H1 (cell line): ENCODE measurements around the gene ARHGAP15. TPM values are rescaled to one million over a fixed set of nuclear protein-coding genes. Genes with fewer than 3 reads are reported as not detected.

Experiments used
- CTCF ChIA-PET: fragments of 300-600 bp; sonication (Branson Sonifier 250); formaldehyde crosslinking; loops from one replicate; lab custom pipeline; 2021; ENCODE audit not compliant: partially characterized antibody; lab: Charles Lee
- POLR2A ChIA-PET: fragments of 300-600 bp; sonication (Branson Sonifier 250); formaldehyde crosslinking; loops from one replicate; lab custom pipeline; 2021; ENCODE audit warnings: inconsistent platforms; ENCODE audit not compliant: partially characterized antibody; lab: Charles Lee
- DNase-seq, 2 experiments: peaks; one replicate each; pipeline versions ENCODE4 v3.0.0 to v3.0.0-alpha.2; 2010 to 2022; ENCODE audit warnings: low spot score in 2 of 2, low read depth in 1 of 2, mixed read lengths in 1 of 2
- FAIRE-seq: peaks from 2 replicates; lab custom pipeline; 2011; peaks lifted over from hg19 to GRCh38; lab: Jason Lieb, UNC
- H2AFZ ChIP-seq: 2 replicates; pipeline ENCODE4 v1.8.1; 2012; ENCODE audit warnings: low read length, inconsistent platforms
- H2AK5ac ChIP-seq: 2 replicates; pipeline ENCODE4 v1.6.1; 2013; ENCODE audit warnings: low read depth, low read length
- H2BK120ac ChIP-seq: replicated peaks from 2 replicates; pipeline ENCODE3; 2013; ENCODE audit warnings: low read depth, low read length, inconsistent platforms
- H2BK12ac ChIP-seq: 2 replicates; pipeline ENCODE4 v1.6.1; 2013; ENCODE audit warnings: low read depth, low read length
- H2BK15ac ChIP-seq: 2 replicates; pipeline ENCODE4 v1.6.1; 2013; ENCODE audit warnings: low read length
- H2BK20ac ChIP-seq: 2 replicates; pipeline ENCODE4 v1.6.1; 2013; ENCODE audit warnings: low read length
- H2BK5ac ChIP-seq: 2 replicates; pipeline ENCODE4 v1.6.1; 2013; ENCODE audit warnings: low read depth, low read length
- H3K14ac ChIP-seq: 2 replicates; pipeline ENCODE4 v1.6.1; 2013; ENCODE audit warnings: inconsistent platforms; ENCODE audit not compliant: insufficient read length
- H3K18ac ChIP-seq: 2 replicates; pipeline ENCODE4 v1.6.1; 2013; ENCODE audit warnings: low read length; ENCODE audit errors: extremely low read depth
- H3K23ac ChIP-seq: 2 replicates; pipeline ENCODE4 v1.6.1; 2013; ENCODE audit warnings: inconsistent platforms; ENCODE audit not compliant: insufficient read length
- H3K23me2 ChIP-seq: 2 replicates; pipeline ENCODE4 v1.6.1; 2013; ENCODE audit warnings: low read depth, low read length
- H3K27ac ChIP-seq: 2 replicates; pipeline ENCODE4 v1.6.1; 2011; ENCODE audit warnings: low read depth, low read length, inconsistent platforms
- H3K27me3 ChIP-seq, 4 experiments: replicated peaks in 1 of 4; 1 replicate in 1 of 4; 2 replicates in 3 of 4; pipeline versions ENCODE4 v1.6.1 to v1.8.1; 2011 to 2013; ENCODE audit warnings: low read length in 3 of 4, mild to moderate bottlenecking in 3 of 4, inconsistent platforms in 2 of 4, mixed read lengths in 2 of 4, moderate library complexity in 1 of 4; ENCODE audit not compliant: control insufficient read depth in 3 of 4, insufficient read depth in 3 of 4; ENCODE audit errors: extremely low read depth in 1 of 4
- H3K36me3 ChIP-seq, 4 experiments: 2 replicates each; pipeline versions ENCODE4 v1.6.1 to v1.8.1; 2011 to 2013; ENCODE audit warnings: mild to moderate bottlenecking in 4 of 4, low read length in 3 of 4, moderate library complexity in 2 of 4, control low read depth in 1 of 4, inconsistent platforms in 1 of 4; ENCODE audit not compliant: insufficient read depth in 4 of 4, control insufficient read depth in 2 of 4
- H3K4ac ChIP-seq: replicated peaks from 2 replicates; pipeline ENCODE3; 2013; ENCODE audit warnings: low read length, low read depth, mixed read lengths, inconsistent platforms; ENCODE audit not compliant: insufficient read length
- H3K4me1 ChIP-seq, 4 experiments: replicated peaks in 1 of 4; 1 replicate in 1 of 4; 2 replicates in 3 of 4; pipeline versions ENCODE4 v1.6.1 to v1.8.1; 2011 to 2013; ENCODE audit warnings: low read length in 3 of 4, inconsistent platforms in 2 of 4, mixed read lengths in 1 of 4; ENCODE audit not compliant: insufficient read depth in 4 of 4, control insufficient read depth in 3 of 4
- H3K4me2 ChIP-seq, 2 experiments: 2 replicates each; pipeline versions ENCODE4 v1.6.1 to v1.8.1; 2011 to 2013; ENCODE audit warnings: low read depth in 2 of 2, low read length in 2 of 2, control low read depth in 1 of 2, inconsistent platforms in 1 of 2, mild to moderate bottlenecking in 1 of 2; ENCODE audit not compliant: insufficient read depth in 1 of 2
- H3K4me3 ChIP-seq, 4 experiments: fragments of 200-600, 300-600 bp in 1 of 4; sonication (generic), shearing (Covaris generic), sonication (Bioruptor Twin) in 1 of 4; 2 replicates each; pipeline versions ENCODE4 v1.5.1 to v1.8.1; 2011 to 2016; ENCODE audit warnings: low read length in 4 of 4, low read depth in 3 of 4, control low read depth in 2 of 4, inconsistent platforms in 2 of 4, mild to moderate bottlenecking in 2 of 4, mixed read lengths in 1 of 4, moderate library complexity in 1 of 4; ENCODE audit not compliant: insufficient read depth in 2 of 4; ENCODE audit errors: extremely low read depth in 1 of 4
- H3K56ac ChIP-seq: replicated peaks from 2 replicates; pipeline ENCODE3; 2013; ENCODE audit warnings: low read depth, mild to moderate bottlenecking, mixed read lengths, low read length, inconsistent platforms; ENCODE audit not compliant: insufficient read length
- H3K79me1 ChIP-seq: 2 replicates; pipeline ENCODE4 v1.6.1; 2013; ENCODE audit warnings: low read depth, low read length, control low read depth
- H3K79me2 ChIP-seq, 2 experiments: 2 replicates each; pipeline versions ENCODE4 v1.6.1 to v1.8.1; 2012 to 2013; ENCODE audit warnings: low read length in 2 of 2, mild to moderate bottlenecking in 2 of 2, inconsistent platforms in 1 of 2; ENCODE audit not compliant: insufficient read depth in 2 of 2, control insufficient read depth in 1 of 2
- H3K9ac ChIP-seq, 4 experiments: replicated peaks in 1 of 4; 1 replicate in 1 of 4; 2 replicates in 3 of 4; pipeline versions ENCODE4 v1.6.1 to v1.8.1; 2011 to 2013; ENCODE audit warnings: low read depth in 3 of 4, low read length in 3 of 4, control low read depth in 2 of 4, mild to moderate bottlenecking in 2 of 4, moderate library complexity in 2 of 4, inconsistent platforms in 1 of 4; ENCODE audit errors: extremely low read depth in 1 of 4
- H3K9me3 ChIP-seq, 2 experiments: 2 replicates each; pipeline versions ENCODE4 v1.6.1 to v1.8.1; 2012 to 2013; ENCODE audit warnings: mild to moderate bottlenecking in 2 of 2, moderate library complexity in 2 of 2, control low read depth in 1 of 2, inconsistent platforms in 1 of 2, low read depth in 1 of 2, low read length in 1 of 2, mixed read lengths in 1 of 2; ENCODE audit not compliant: insufficient read depth in 2 of 2
- H4K20me1 ChIP-seq, 2 experiments: replicated peaks in 1 of 2; 2 replicates each; pipeline versions ENCODE3 to v1.8.1; 2011 to 2013; ENCODE audit warnings: inconsistent platforms in 2 of 2, low read length in 2 of 2, mild to moderate bottlenecking in 1 of 2; ENCODE audit not compliant: insufficient read depth in 2 of 2, control insufficient read depth in 1 of 2
- H4K5ac ChIP-seq: 2 replicates; pipeline ENCODE4 v1.6.1; 2013; ENCODE audit warnings: low read length, low read depth, mixed read lengths, inconsistent platforms; ENCODE audit not compliant: insufficient read length
- H4K8ac ChIP-seq: 2 replicates; pipeline ENCODE4 v1.8.0; 2013; ENCODE audit warnings: mild to moderate bottlenecking, moderate library complexity, low read length, inconsistent platforms; ENCODE audit not compliant: insufficient read depth; ENCODE audit errors: extremely low read depth
- H4K91ac ChIP-seq: replicated peaks from 2 replicates; pipeline ENCODE3; 2013; ENCODE audit warnings: low read length, mixed read lengths, inconsistent platforms; ENCODE audit not compliant: insufficient read length
- CBX5 ChIP-seq: fragments of 300-800, 300-1000 bp; sonication (generic); IDR thresholded peaks from 2 replicates; pipeline ENCODE4 v1.7.1; 2016; ENCODE audit warnings: antibody characterized with exemption, low read length, low read depth
- CREB1 ChIP-seq: IDR thresholded peaks from 2 replicates; pipeline ENCODE4 v1.6.1; 2012; ENCODE audit warnings: inconsistent platforms
- GABPA ChIP-seq: IDR thresholded peaks from 2 replicates; pipeline ENCODE4 v1.6.1; 2011; ENCODE audit warnings: mild to moderate bottlenecking, low read length, moderate library complexity, borderline replicate concordance; ENCODE audit not compliant: insufficient read depth
- HDAC2 ChIP-seq, 2 experiments: fragments of 300-600 bp in 1 of 2; sonication (generic) in 1 of 2; IDR thresholded peaks; 2 replicates each; pipeline ENCODE4 v1.6.1; 2011 to 2012; ENCODE audit warnings: low read depth in 2 of 2, low read length in 2 of 2, mild to moderate bottlenecking in 2 of 2, moderate library complexity in 2 of 2, borderline replicate concordance in 1 of 2, inconsistent platforms in 1 of 2
- MAX ChIP-seq: IDR thresholded peaks from 2 replicates; pipeline ENCODE4 v1.6.1; 2012; ENCODE audit warnings: inconsistent platforms
- POLR2AphosphoS5 ChIP-seq: IDR thresholded peaks from 2 replicates; pipeline ENCODE4 v1.6.1; 2011; ENCODE audit warnings: low read depth, low read length
- POU5F1 ChIP-seq: IDR thresholded peaks from 2 replicates; pipeline ENCODE4 v1.6.1; 2011; ENCODE audit warnings: low read depth, mild to moderate bottlenecking, low read length, moderate library complexity
- RBBP5 ChIP-seq: IDR thresholded peaks from 2 replicates; pipeline ENCODE4 v1.7.1; 2012; ENCODE audit warnings: low read depth, mild to moderate bottlenecking, inconsistent platforms, low read length, moderate library complexity, borderline replicate concordance
- RFX5 ChIP-seq: IDR thresholded peaks from 2 replicates; pipeline ENCODE4 v1.6.1; 2011; ENCODE audit warnings: low read depth, low read length, improper control_type of control experiment, borderline replicate concordance
- SIN3A ChIP-seq, 2 experiments: IDR thresholded peaks in 1 of 2; conservative IDR thresholded peaks in 1 of 2; 2 replicates each; pipeline ENCODE4 v1.6.1; 2011 to 2012; ENCODE audit warnings: low read length in 2 of 2, improper control_type of control experiment in 1 of 2, low read depth in 1 of 2, mild to moderate bottlenecking in 1 of 2
- TAF1 ChIP-seq: IDR thresholded peaks from 2 replicates; pipeline ENCODE4 v1.6.1; 2011; ENCODE audit warnings: mild to moderate bottlenecking, low read depth, low read length
- TCF12 ChIP-seq: IDR thresholded peaks from 2 replicates; pipeline ENCODE4 v1.6.1; 2011; ENCODE audit warnings: low read depth, mild to moderate bottlenecking, low read length
- TEAD4 ChIP-seq: IDR thresholded peaks from 2 replicates; pipeline ENCODE4 v1.6.1; 2012; ENCODE audit warnings: low read depth, low read length, inconsistent platforms, mixed read lengths
- WGBS, 2 experiments: shearing (Covaris generic) in 1 of 2; methylation state at CpG; one replicate each; pipeline versions ENCODE4 v1.1.6 to v1.1.7; 2013 to 2015; ENCODE audit warnings: low lambda C conversion rate in 2 of 2, mixed read lengths in 2 of 2, inconsistent platforms in 1 of 2, low coverage in 1 of 2, missing lambda C conversion rate in 1 of 2; ENCODE audit not compliant: insufficient replicate concordance in 2 of 2, insufficient coverage in 1 of 2, insufficient read length in 1 of 2; ENCODE audit errors: extremely low coverage in 1 of 2, missing lambda C conversion rate in 1 of 2; 5-methylcytosine and 5-hydroxymethylcytosine counted together
- polyA plus RNA-seq, 7 experiments: library from polyadenylated mRNA; depleted of rRNA in 3 of 7; stranded (reverse) in 5 of 7; unstranded in 2 of 7; fragments of >200 nt in 5 of 7; fragments of 200-250 nt in 2 of 7; gene quantifications; 1 replicate in 5 of 7; 2 replicates in 1 of 7; 4 replicates in 1 of 7; pipeline versions ENCODE4 v1.2.1 to v1.2.3, GENCODE V29; 2011 to 2013; ENCODE audit warnings: missing spikeins in 2 of 7, mixed read lengths in 2 of 7
- total RNA-seq: library from RNA; stranded (reverse); fragmentation: NEBNext Ultra II Directional; extraction: Animal tissue kit (Norgen Biotek cat#: 25700); gene quantifications from 2 replicates; pipeline ENCODE4 v1.2.1, GENCODE V29; 2021

The ARHGAP15 gene
- total and polyA plus RNA-seq, 2 of the 8 experiments (the other 6 are each of a cell fraction or from before 2014, with no cell fraction given) = not detected

DNA sequence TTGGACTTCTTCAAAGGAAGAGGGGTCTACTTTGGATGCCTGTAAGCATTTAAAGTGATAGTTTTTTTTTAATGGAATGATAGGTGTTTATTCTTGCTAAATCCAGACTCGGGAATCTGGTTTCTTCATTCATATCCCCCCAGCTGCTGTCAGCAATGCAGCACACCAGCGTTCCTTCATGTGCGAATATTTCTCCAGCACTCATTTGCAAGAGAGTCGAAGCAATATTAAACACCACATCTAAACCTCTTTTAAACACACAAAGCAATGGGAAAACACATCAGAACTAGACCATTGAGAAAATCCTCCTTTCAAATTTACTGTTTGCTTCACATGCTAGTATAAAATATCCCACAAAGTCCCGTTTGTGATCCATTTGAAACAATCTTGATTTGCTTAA, 563.7 kb downstream of the ARHGAP15 start:
- Histone ChIP-seq H3K79me1 (no peaks in the 10 kb centered on the region), H3K23ac (no peak overlapping the region), H3K4ac (no peak overlapping the region), H3K56ac (no peak overlapping the region), H4K5ac (no peak overlapping the region), H3K9ac (no peak overlapping the region), H3K18ac (no peak overlapping the region), H2BK5ac (no peak overlapping the region), H2BK12ac (no peak overlapping the region), H3K36me3 (no peaks in the 10 kb centered on the region), H3K4me2 (no peak overlapping the region; a peak in 1 of 4 replicates), H3K79me2 (no peaks in the 10 kb centered on the region), H3K23me2 (no peaks in the 10 kb centered on the region), H2BK20ac (no peak overlapping the region), H4K20me1 (no peaks in the 10 kb centered on the region), H3K14ac (no peak overlapping the region), H3K27me3 (no peaks in the 10 kb centered on the region), H3K9me3 (no peaks in the 10 kb centered on the region), H3K4me1 (peaks cover 2 to 10% (median 7%) of the 10 kb centered on the region in 4 experiments; a peak in 4 of 7 replicates), H2BK15ac (no peak overlapping the region), H3K27ac (no peak overlapping the region), H4K8ac (no peak overlapping the region), H4K91ac (no peak overlapping the region), H2AFZ (0 out of 2 replicates have a peak overlapping the region, but pooled peaks have one; percentile 68), H2AK5ac (no peak overlapping the region), H2BK120ac (no peak overlapping the region), H3K4me3 (no peak overlapping the region)
- no peak for DNase-seq
- 61% methylated on average over 5 of the region's 5 CpGs; no CpG with 5 or more reads in 1 of the 2 experiments for WGBS, 2 experiments
- ChIA-PET POLR2A (no interaction called here), CTCF (no interaction called here)
- TF ChIP-seq TCF12 = no peak
- no peak for TF ChIP-seq TAF1
- no peak for TF ChIP-seq CBX5
- no peak for TF ChIP-seq CREB1
- TF ChIP-seq RBBP5 = no peak
- TF ChIP-seq HDAC2 (IDR thresholded peaks at IDR 0.05; ENCODE audit: borderline replicate concordance in 1 of 2, low read depth in 2 of 2, low read length in 2 of 2) = no peak
- TF ChIP-seq SIN3A (conservative IDR thresholded peaks at IDR 0.05 in 1 of 2, IDR thresholded peaks at IDR 0.05 in 1 of 2; ENCODE audit: low read depth in 1 of 2, low read length in 2 of 2) = no peak
- no peak for TF ChIP-seq RFX5
- no peak for TF ChIP-seq GABPA
- no peak for TF ChIP-seq TEAD4
- no peak for TF ChIP-seq POLR2AphosphoS5
- TF ChIP-seq MAX = no peak
- no peak for TF ChIP-seq POU5F1
- no peak for FAIRE-seq
